Stimulated activated CD4-positive, alpha-beta T cell treated with anti-CD3 and anti-CD28 coated beads, Interleukin-1b, Interleukin-23, amount 100 ng/mL, for 24 hours (primary cell): ENCODE measurements around the gene CDC42EP2.

Source experiments
- DNase-seq, 4 experiments: peaks; one replicate each; pipeline ENCODE4 v3.0.0-alpha.2; 2020; ENCODE audit warnings: low read depth in 4 of 4, low spot score in 1 of 4

The CDC42EP2 gene

GRCh38 chr11:65297026-65297672 lies 17.5 kb upstream of the CDC42EP2 start:
- DNase-seq = no peak

DNA sequence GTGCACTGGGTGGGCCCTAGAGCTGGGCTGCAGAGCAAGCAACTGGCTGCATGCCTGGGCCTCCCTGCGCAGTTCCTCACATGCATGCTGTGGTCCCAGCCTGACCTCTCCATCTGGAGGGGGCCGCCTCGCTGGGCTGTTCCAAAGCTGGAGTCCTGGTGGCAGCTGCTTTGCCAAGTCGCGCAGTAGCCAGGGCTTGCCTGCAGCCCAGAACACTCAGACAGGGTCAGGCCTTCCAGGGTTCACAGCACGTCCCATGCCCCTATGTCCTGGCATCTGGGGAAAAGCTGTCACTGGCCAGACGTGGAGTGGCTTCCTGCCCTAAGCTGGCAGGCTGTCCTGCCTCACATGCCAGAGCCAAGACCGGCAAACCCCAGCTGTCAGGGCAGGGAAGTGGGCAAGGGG lies 16.5 kb upstream of the CDC42EP2 start:
- DNase-seq = no peak

DNA sequence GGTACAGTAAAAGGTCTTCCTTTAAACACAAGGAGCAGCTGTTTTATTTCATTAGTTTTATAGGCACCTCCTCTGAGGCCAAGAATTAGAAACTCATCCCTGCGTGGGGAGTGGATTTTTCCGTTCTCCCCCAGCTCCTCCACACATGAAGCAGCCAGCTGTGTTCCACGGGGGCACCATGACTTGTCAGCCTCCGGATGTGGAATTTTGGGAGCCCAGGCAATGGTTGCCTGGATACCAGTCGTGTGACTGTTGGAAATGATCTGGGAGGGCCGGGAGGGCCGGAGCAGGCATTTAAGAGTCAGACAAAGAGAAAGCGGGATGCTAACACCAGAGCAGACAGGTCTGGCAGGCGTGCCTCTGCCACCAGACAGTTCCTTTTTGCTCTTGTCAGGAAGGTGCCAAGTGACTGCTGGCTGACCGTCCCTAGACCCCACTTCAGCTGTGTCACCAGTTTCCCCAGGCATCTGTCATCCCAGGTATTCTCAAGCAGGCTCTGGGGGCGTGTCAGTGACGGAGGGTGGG lies 15.9 kb upstream of the CDC42EP2 start:
- no peak for DNase-seq

GRCh38 chr11:65300621-65301275 lies 13.9 kb upstream of the CDC42EP2 start:
- DNase-seq = no peak

DNA sequence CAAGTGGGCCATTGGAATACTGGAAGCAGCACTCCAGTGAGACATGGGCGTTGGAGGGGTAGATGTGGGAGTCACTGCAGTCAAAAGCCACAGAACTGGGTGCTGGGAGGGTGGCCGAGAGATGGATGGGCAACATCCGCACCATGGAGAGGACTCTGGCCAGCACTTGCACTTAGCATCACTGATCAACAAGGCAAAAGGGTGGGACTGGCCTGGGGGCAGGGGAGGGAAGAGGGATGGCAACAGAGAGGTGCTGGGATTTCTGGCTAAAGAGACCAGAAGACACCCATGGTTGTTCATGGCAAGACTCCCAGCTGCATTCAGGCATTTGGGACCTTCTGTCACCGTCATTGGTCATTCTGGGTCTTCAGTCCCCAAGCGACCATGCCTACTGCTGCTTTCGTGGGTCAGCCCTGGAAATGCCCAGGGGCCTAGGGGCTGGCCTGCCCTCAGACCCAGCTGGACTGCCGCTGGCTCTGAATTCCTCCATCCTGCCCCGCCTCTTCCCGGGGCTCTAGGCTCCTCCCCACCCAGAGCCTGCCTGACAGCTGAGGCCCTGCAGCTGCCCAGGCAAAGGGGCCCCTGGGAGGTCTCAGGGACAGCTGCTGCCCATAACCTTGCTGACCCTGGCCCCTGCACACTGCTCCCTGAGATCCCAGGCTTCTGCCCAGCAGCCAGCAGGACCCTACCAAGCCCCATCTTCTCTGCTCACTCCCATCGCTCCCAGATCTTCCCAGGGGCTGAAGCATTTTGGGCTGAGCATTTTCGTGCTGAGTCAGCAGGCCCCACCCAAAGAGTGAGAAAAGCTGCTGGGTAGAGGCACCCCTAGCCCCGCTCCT lies 13.0 kb upstream of the CDC42EP2 start:
- no peak for DNase-seq

DNA sequence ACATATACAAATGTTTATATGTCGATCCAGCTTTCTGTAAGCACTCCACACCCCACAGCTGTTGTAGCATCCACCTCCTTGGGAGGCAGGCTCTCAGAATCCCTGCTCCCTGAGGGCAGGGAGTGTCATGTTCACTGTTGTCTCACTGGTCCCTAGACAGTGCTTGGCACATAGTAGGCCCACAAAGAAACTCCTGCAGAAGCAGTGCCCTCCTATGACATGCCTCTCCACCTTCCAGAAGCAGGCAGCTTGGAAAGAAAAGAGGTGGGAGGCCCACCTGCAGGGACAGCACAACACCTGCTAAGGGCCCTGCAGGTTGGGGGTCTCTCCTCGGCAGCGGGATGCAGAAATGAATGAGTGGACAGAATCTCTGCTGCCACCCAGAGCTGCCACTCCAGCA lies 11.1 kb upstream of the CDC42EP2 start:
- DNase-seq = no peak

DNA sequence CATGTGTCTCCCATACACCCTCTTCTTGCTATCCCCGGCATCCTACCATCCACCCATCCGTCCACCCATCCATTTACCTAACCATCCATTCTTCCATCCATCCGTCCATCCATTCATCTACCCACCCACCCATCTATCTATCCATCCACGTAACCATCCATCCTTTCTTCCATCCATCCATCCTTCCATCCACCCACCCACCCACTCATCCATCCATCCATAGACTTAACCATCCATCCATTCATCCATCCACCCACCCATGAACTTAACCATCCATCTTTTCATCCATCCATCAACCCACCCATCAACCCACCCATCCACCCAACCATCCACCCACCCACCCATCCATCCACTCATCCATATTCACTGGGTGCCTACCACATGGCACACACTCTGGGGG lies 10.6 kb upstream of the CDC42EP2 start:
- DNase-seq = no peak

DNA sequence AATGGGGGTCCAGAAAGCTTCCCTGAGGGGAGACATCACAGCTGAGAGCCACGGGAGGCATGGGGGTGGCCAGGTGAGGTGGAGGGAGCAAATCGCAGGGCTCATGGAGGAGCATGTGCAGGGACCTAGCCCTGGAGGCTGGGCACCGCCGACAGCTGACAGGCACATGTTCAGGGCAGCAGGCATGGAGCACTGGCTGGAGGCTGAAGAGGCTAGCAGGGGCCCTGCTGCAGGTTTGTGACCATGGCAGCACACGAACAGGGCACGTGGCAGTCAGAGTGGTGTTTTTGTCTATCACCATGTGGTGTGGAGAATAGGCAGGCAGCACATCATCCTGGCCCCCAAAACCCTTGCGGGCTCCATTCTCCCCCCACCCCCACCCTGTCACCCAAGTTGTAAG lies 10.1 kb upstream of the CDC42EP2 start:
- no peak for DNase-seq

- DNase-seq = no peak
Measured at GRCh38 chr11:65305501-65306268, 9.0 kb upstream of the CDC42EP2 start.

DNA sequence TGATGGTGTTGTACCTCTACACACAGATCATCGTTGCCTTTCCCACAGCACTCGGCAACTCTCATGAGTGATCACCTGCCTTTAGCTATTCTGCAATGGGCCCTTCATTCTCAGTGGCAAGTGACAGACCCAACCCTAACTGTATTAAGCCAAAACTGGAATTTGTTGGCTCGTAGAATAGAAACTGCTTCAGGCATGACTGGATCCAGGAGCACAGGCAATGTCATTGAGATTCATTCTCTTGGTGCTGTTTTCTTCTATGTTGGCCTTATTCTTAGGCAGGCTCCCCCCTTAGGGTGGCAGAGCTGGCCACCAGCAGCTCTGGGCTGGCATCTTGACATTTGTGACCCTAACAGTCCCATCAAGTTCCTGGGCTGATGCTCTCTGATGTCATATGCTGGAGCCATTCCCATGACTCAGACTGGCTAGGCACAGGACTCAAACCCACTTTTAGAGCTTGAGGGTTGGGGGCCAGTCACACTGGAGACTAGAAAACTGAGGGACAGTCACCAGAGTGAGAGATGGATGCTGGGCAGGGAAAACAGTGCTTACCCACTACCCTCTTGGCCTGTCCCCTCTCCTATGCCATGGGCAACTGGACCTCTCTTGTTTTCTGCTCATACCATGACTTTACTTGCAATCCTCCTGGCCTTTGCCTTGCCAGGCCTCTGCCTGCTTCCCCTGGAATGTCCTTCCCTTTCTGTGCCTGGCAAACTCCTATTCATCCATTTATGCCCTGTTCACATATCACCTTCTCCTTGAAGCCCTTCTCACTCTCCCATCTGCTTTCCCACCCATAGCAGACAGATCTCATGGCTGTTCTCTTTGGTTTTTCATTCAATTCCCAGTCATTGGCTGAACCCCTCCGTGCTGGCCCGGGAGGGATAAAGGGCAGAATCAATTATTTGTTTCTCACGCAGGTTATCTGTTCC lies 7.1 kb upstream of the CDC42EP2 start:
- no peak for DNase-seq

- no peak for DNase-seq
Measured at GRCh38 chr11:65308281-65308891, 6.3 kb upstream of the CDC42EP2 start.

- no peak for DNase-seq
Measured at GRCh38 chr11:65309006-65309405, 5.7 kb upstream of the CDC42EP2 start.

DNA sequence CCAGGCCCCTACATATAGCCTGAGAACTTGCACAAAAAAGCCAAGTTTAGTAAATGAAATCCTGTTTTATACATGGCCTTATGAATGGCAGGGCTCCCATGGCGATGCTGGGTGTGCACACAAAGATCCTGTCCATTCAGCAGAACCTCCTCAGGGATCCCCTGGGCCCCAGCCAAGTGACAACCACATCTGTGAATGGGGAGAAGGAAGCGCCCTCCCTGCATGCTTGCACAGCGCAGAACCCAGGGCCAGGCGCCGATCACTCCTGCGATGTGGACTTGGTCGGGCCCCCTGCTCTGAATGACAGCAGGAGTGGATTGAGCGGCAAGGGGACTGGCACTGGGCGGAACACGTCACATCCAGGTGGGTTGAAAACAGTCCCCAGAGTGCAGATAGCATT lies 4.5 kb upstream of the CDC42EP2 start:
- no peak for DNase-seq

DNA sequence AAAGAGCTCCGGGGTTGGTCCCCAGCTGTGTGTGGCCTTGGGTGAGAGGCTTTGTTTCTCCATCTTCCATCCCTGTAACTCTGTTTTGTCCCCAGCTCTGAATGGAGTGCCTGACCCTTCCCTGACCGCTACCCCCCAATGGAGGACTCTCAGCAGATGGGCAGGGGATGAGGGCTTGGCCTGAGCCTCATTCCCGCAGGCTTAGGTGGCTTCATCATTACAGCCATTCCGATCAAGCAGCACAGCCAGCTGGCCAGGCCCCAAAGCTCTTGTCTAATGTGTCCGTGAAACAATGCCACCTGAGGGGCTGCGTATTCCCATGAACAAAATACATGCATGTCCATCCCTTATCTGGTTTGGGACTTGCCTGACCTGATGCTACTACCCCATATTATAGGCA lies 3.9 kb upstream of the CDC42EP2 start:
- DNase-seq = no peak

- DNase-seq = no peak
Measured at GRCh38 chr11:65311170-65311678, 3.4 kb upstream of the CDC42EP2 start.

- peak; percentile 70 to 79 (median 72) for DNase-seq
Measured at GRCh38 chr11:65315204-65315865, 669 bp downstream of the CDC42EP2 start.

DNA sequence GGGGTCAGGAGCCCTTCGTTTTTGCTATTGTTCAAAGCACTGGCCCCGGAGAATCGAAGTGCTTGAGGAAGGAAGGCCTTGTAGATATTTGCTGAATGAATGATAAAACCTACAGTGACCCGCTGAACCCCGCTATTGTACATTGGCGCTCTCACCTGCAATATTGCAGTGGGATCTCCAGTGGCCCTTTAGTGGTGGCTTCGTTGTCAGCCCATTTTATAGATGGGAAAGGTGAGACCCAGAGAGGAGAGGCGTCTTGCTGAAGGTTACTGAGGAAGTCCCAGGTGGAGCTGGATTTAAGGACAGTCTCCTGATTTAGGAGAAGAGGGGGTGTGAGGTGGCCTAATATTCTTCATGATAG lies 1.2 kb downstream of the CDC42EP2 start:
- no peak for DNase-seq

DNA sequence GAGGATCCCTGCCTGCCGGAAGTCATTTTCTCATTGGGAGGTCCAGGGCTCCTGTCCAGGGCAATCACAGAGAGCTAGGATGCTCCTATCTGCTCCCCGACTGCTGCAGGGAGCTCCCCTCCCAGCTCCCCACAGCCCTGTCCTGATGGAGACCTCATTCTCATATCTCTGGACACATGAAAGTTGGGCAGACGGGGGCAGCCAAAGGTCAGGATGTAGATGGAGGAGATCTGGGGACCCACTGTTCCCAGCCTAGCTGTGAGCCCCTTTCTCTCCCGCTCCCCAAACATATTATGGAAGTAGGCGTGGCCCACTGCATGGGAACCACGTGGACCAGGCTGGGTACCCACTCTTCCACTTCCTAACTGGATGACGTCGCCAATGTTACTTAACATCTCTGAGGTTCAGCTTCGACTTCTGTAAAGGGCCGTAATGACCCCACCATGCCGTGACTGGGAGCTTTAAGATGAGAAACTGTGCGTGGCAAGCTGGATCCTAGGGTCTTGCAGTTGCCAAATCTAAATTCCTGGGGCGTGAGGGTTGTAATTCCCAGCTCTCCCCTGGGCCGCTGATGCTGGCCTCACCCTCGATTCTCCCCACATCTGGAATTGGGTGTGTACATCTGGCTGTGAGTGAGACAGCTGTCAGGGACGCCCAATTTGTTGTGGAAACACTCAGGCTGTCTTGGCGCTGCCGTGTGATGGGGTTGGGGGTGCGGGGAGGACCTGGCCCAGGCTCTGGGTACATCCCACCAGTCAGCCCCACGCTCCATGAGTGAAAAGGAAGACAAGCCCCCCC lies 1.8 kb downstream of the CDC42EP2 start:
- no peak for DNase-seq
